Measurements from ENCODE around the gene AXIN2.

AXIN2 gene

DNA sequence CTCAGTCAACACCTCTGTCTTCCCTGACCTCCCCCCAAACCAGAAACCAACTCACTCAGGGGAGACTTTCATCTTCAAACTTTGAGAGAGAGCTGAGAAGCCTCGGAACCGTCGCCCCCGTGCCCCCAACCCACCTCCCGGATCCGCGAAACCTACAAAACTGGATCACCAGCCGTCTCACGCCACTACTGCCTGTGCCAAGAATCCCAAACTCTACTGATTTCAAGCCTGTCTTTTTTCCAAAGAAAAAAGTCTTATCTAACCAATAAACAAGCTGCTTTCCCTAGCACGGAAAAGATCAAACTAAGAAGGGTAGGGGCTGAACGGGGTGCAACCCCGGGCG, 2.0 kb downstream of the AXIN2 start:
- DNase-seq (ENCODE audit: extremely low spot score), result no peak
- CTCF ChIA-PET, result interaction anchor here (3.0 kb wide), 1 partner anchor 266 kb away, joined by 11 read pairs; no protein-coding TSS in a partner anchor
- POLR2A ChIA-PET, result no interaction called here
- TF ChIP-seq, protein P1, sequence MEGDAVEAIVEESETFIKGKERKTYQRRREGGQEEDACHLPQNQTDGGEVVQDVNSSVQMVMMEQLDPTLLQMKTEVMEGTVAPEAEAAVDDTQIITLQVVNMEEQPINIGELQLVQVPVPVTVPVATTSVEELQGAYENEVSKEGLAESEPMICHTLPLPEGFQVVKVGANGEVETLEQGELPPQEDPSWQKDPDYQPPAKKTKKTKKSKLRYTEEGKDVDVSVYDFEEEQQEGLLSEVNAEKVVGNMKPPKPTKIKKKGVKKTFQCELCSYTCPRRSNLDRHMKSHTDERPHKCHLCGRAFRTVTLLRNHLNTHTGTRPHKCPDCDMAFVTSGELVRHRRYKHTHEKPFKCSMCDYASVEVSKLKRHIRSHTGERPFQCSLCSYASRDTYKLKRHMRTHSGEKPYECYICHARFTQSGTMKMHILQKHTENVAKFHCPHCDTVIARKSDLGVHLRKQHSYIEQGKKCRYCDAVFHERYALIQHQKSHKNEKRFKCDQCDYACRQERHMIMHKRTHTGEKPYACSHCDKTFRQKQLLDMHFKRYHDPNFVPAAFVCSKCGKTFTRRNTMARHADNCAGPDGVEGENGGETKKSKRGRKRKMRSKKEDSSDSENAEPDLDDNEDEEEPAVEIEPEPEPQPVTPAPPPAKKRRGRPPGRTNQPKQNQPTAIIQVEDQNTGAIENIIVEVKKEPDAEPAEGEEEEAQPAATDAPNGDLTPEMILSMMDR (IDR thresholded peaks at IDR 0.05; ENCODE audit: control extremely low read depth, extremely low read depth, low read depth, missing control alignments), result no peak

DNA sequence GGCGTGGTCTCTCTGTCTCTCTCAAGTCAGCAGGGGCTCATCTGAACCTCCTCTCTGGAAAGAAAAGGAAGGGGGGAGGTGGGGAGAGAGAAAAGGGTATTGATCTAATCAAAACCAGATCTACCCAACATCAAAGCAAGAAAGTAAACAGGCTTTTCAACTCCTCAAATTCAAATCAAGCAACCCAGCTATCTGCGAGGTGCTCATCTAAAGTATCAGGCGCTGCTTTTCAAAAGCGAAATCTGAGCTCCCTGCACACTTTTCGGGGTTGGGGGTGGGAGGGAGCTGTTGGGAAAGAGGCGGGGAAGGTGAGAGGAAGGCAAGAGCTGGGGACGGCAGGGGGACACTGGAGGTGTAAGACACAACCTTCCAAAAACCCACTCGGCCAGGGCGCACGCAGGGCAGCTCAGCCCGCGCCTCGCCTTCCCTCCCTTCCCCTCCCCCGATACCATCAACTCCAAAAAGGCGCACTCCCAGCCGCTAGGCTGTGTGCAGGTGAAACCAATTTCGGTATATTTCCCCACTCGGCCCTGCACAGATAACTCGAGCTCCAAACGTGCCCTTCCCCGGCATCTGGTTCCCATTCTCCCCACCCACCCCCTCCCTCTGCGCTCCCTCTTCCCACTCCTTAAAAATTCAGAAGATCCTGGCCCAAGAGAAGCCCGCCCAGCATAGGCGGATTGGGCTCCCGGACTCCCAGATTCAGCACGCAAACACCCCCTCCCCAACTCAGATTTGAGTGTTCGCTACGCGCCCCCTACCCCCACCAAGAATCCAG, 2.6 kb downstream of the AXIN2 start:
- TF ChIP-seq, protein P1 (IDR thresholded peaks at IDR 0.05; ENCODE audit: control extremely low read depth, extremely low read depth, low read depth, missing control alignments), result no peak
- DNase-seq (ENCODE audit: extremely low spot score), result no peak
- ChIA-PET CTCF (interaction anchor here (3.0 kb wide), 1 partner anchor 265 kb away, joined by 11 read pairs; no protein-coding TSS in a partner anchor), POLR2A (no interaction called here)

DNA sequence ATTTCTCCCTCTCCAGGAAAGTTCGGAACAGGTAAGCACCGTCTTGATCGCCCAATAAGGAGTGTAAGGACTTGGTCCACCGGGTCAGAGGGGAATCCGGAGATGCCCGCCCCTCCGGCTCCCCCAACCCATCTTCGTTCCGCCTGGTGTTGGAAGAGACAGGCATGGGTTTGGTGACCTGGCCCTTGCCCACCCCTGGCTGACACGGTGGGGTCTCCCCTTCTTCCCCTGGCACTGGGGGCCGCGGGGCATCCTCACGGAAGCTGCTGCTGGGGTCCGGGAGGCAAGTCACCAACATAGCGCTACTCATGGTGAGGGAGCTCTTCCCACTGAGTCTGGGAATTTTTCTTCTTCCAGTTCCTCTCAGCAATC, 3.2 kb downstream of the AXIN2 start:
- ChIA-PET POLR2A (no interaction called here), CTCF (interaction anchor here (3.0 kb wide), 1 partner anchor 264 kb away, joined by 11 read pairs; no protein-coding TSS in a partner anchor)
- no peak for DNase-seq (ENCODE audit: extremely low spot score)

DNA sequence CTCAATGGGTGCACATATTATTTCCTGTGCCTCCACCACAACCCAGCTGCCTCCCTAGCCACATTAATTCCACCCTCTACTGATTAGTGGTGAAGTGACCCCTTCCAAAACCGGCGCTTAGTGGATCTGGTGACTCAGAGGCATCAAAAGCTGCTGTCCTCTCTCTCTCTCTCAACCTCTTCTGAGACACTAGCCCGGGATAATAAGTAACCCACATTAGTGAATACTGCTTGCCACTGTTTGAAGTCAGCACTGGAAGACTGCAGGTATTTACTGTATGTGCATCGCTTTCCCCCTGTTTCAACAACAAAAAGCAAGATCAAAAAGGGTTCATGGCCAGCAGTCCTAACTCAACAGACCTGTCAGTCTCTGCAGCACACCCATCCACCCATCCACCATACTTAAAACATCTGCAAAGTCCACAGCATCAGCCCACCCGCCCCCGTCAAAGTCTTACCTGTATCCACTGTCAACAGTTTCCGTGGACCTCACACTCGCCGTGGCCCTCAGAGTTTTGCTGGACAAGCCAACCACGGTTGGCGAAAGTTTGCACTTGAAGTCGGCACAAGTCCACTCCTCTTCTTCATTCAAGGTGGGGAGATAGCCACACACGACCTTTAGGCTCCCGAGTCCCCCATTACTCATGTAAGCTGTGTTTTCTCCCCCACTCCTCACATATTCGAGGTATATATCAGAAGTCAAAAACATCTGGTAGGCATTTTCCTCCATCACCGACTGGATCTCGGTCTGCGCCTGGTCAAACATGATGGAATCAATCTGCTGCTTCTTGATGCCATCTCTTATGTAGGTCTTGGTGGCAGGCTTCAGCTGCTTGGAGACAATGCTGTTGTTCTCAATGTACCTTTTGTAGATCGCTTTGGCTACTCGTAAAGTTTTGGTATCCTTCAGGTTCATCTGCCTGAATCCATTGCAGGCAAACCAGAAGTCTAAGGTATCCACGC, 3.8 kb downstream of the AXIN2 start:
- DNase-seq (ENCODE audit: extremely low spot score), result no peak
- TF ChIP-seq, protein P1 (IDR thresholded peaks at IDR 0.05; ENCODE audit: control extremely low read depth, extremely low read depth, low read depth, missing control alignments), result no peak
- ChIA-PET POLR2A (no interaction called here), CTCF (interaction anchor here (1.1 to 3.0 kb wide), 5 partner anchors 13 to 355 kb away, joined by 3 to 11 read pairs (median 10); no protein-coding TSS in a partner anchor)

More for the DNA sequence above, 3.2 kb downstream of the AXIN2 start:
- TF ChIP-seq, protein P1 (IDR thresholded peaks at IDR 0.05; ENCODE audit: control extremely low read depth, extremely low read depth, low read depth, missing control alignments), result no peak

DNA sequence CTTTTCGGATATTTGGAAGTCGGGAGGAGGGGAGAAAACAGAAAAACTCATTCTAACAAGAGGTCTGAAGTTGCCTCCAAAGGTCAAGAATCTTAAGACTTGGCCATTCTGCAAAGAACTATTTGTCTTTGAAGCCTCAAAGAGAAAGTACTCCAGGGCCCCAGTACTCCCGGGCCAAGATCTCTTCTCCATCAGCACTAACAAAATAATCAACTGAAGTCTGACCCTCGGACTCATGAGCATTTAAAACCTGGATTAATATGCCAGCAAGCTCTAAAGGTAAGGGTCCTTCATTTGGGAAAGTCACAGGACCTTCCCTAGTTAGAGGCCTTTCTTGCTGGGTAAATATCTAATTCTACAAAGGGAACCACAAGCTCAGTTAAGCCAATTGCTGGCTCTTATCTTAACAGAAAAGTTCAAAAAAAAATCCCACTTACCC, 4.5 kb downstream of the AXIN2 start:
- CTCF ChIA-PET, result interaction anchor here (1.1 to 3.0 kb wide), 7 partner anchors 10 to 354 kb away, joined by 3 to 11 read pairs (median 5); no protein-coding TSS in a partner anchor
- POLR2A ChIA-PET, result no interaction called here
- TF ChIP-seq, protein P1 (IDR thresholded peaks at IDR 0.05; ENCODE audit: control extremely low read depth, extremely low read depth, low read depth, missing control alignments), result no peak
- no peak for DNase-seq (ENCODE audit: extremely low spot score)
